Trophoblast cell (in vitro differentiated cells and primary cell): ENCODE results near the gene ACTR6.
A peak's percentile ranks its signal among the peaks of the same experiment; 100 is the strongest.

Experiments used
- DNase-seq, 2 donors: peaks; one replicate each; pipeline ENCODE4 v3.0.0-alpha.2; 2016
- H2AFZ ChIP-seq: 2 replicates; pipeline ENCODE4 v1.6.1; 2013; ENCODE audit warnings: low read length, moderate library complexity, mild to moderate bottlenecking; ENCODE audit not compliant: insufficient read depth, poor library complexity
- H2AK5ac ChIP-seq: 2 replicates; pipeline ENCODE4 v1.6.1; 2013; ENCODE audit warnings: mild to moderate bottlenecking, low read length
- H2BK120ac ChIP-seq: 2 replicates; pipeline ENCODE4 v1.6.1; 2013; ENCODE audit warnings: low read length, mild to moderate bottlenecking, moderate library complexity; ENCODE audit not compliant: insufficient read depth, poor library complexity
- H2BK12ac ChIP-seq: 2 replicates; pipeline ENCODE4 v1.6.1; 2013; ENCODE audit warnings: mild to moderate bottlenecking, low read length, moderate library complexity
- H2BK5ac ChIP-seq: 2 replicates; pipeline ENCODE4 v1.6.1; 2013; ENCODE audit warnings: low read length, low read depth, moderate library complexity, mild to moderate bottlenecking; ENCODE audit not compliant: poor library complexity
- H3K14ac ChIP-seq: 2 replicates; pipeline ENCODE4 v1.6.1; 2013; ENCODE audit warnings: mild to moderate bottlenecking, low read length
- H3K18ac ChIP-seq: 2 replicates; pipeline ENCODE4 v1.6.1; 2013; ENCODE audit warnings: mild to moderate bottlenecking, low read length
- H3K23ac ChIP-seq: 2 replicates; pipeline ENCODE4 v1.6.1; 2013; ENCODE audit warnings: low read length
- H3K27ac ChIP-seq: 2 replicates; pipeline ENCODE4 v1.5.1; 2013; ENCODE audit warnings: low read depth, mild to moderate bottlenecking, inconsistent platforms, low read length, moderate library complexity
- H3K27me3 ChIP-seq: 2 replicates; pipeline ENCODE4 v1.6.1; 2013; ENCODE audit warnings: inconsistent platforms, mild to moderate bottlenecking, low read length, moderate library complexity; ENCODE audit not compliant: insufficient read depth
- H3K36me3 ChIP-seq, 2 experiments: 1 replicate in 1 of 2; 2 replicates in 1 of 2; pipeline ENCODE4 v1.6.1; 2013; ENCODE audit warnings: low read length in 2 of 2, mild to moderate bottlenecking in 2 of 2, moderate library complexity in 1 of 2; ENCODE audit not compliant: insufficient read depth in 2 of 2, control insufficient read depth in 1 of 2
- H3K4ac ChIP-seq: 2 replicates; pipeline ENCODE4 v1.6.1; 2013; ENCODE audit warnings: low read depth, mild to moderate bottlenecking, low read length, moderate library complexity
- H3K4me1 ChIP-seq, 2 experiments: 1 replicate in 1 of 2; 2 replicates in 1 of 2; pipeline ENCODE4 v1.6.1; 2013; ENCODE audit warnings: low read length in 2 of 2, mild to moderate bottlenecking in 2 of 2, moderate library complexity in 1 of 2; ENCODE audit not compliant: insufficient read depth in 2 of 2, control insufficient read depth in 1 of 2
- H3K4me2 ChIP-seq: 2 replicates; pipeline ENCODE4 v1.6.1; 2013; ENCODE audit warnings: inconsistent platforms, mild to moderate bottlenecking, low read length, moderate library complexity
- H3K4me3 ChIP-seq: 2 replicates; pipeline ENCODE4 v1.5.1; 2013; ENCODE audit warnings: mild to moderate bottlenecking, low read depth, low read length, inconsistent platforms
- H3K79me1 ChIP-seq: one replicate; pipeline ENCODE4 v1.6.1; 2013; ENCODE audit warnings: low read length
- H3K79me2 ChIP-seq: 2 replicates; pipeline ENCODE4 v1.6.1; 2013; ENCODE audit warnings: low read length, mild to moderate bottlenecking; ENCODE audit not compliant: control insufficient read depth, insufficient read depth, poor library complexity
- H3K9ac ChIP-seq: 2 replicates; pipeline ENCODE4 v1.6.1; 2013; ENCODE audit warnings: mild to moderate bottlenecking, low read length
- H3K9me3 ChIP-seq: 2 replicates; pipeline ENCODE4 v1.6.1; 2013; ENCODE audit warnings: low read depth, mild to moderate bottlenecking, control low read depth, inconsistent platforms, low read length; ENCODE audit not compliant: insufficient read depth
- H4K12ac ChIP-seq: 2 replicates; pipeline ENCODE4 v1.6.1; 2013; ENCODE audit warnings: low read depth, mild to moderate bottlenecking, low read length, moderate library complexity
- H4K8ac ChIP-seq: 2 replicates; pipeline ENCODE4 v1.6.1; 2013; ENCODE audit warnings: low read depth, mild to moderate bottlenecking, low read length, moderate library complexity
- H4K91ac ChIP-seq: one replicate; pipeline ENCODE4 v1.6.1; 2013; ENCODE audit warnings: low read depth, mild to moderate bottlenecking, low read length, moderate library complexity
- WGBS: extraction: QIAGEN DNeasy Blood & Tissue Kit; methylation state at CpG from one replicate; pipeline ENCODE4 v1.1.7; 2013; ENCODE audit warnings: missing lambda C conversion rate; ENCODE audit not compliant: insufficient read length, insufficient coverage; ENCODE audit errors: extremely low coverage; 5-methylcytosine and 5-hydroxymethylcytosine counted together

The ACTR6 gene

GRCh38 chr12:100163416-100164152 is 37.0 kb upstream of the ACTR6 start:
- H2BK5ac ChIP-seq = no peak overlapping the region
- H2AFZ ChIP-seq = no peak overlapping the region
- no peak overlapping the region for H4K91ac ChIP-seq
- peaks cover 5% of the 10 kb centered on the region for H3K79me1 ChIP-seq
- no peak overlapping the region for H2BK120ac ChIP-seq
- peak overlapping the region; percentile 28 for H3K4me2 ChIP-seq
- H4K8ac ChIP-seq = no peak overlapping the region
- H3K4me1 ChIP-seq = peaks cover 9 to 12% of the 10 kb centered on the region in 2 experiments
- H3K9ac ChIP-seq = no peak overlapping the region
- no peak overlapping the region for H4K12ac ChIP-seq
- peaks cover 10% of the 10 kb centered on the region for H3K9me3 ChIP-seq
- no peaks in the 10 kb centered on the region for H3K27me3 ChIP-seq
- H3K4me3 ChIP-seq = no peak overlapping the region
- H3K18ac ChIP-seq = no peak overlapping the region
- no CpG with 5 or more reads among the region's 16 CpGs for WGBS
- no peaks in the 10 kb centered on the region for H3K36me3 ChIP-seq
- no peak overlapping the region for H2BK12ac ChIP-seq
- H3K4ac ChIP-seq = no peak overlapping the region
- peak; percentile 57 to 72 for DNase-seq
- no peaks in the 10 kb centered on the region for H3K79me2 ChIP-seq
- peak overlapping the region; percentile 59 for H3K27ac ChIP-seq
- no peak overlapping the region for H3K23ac ChIP-seq
- H3K14ac ChIP-seq = no peak overlapping the region
- no peak overlapping the region for H2AK5ac ChIP-seq

- peak overlapping the region; percentile 18 for H4K8ac ChIP-seq
- no peak overlapping the region for H4K91ac ChIP-seq
- H2AK5ac ChIP-seq = no peak overlapping the region
- H2BK5ac ChIP-seq = no peak overlapping the region
- no peak overlapping the region for H2AFZ ChIP-seq
- peaks cover 12 to 15% of the 10 kb centered on the region in 2 experiments for H3K4me1 ChIP-seq
- H3K23ac ChIP-seq = no peak overlapping the region
- DNase-seq = no peak
- H3K27me3 ChIP-seq = no peaks in the 10 kb centered on the region
- no peaks in the 10 kb centered on the region for H3K36me3 ChIP-seq
- peak overlapping the region; percentile 28 for H3K4me2 ChIP-seq
- no peak overlapping the region for H4K12ac ChIP-seq
- WGBS = no CpG with 5 or more reads among the region's 7 CpGs
- H3K14ac ChIP-seq = no peak overlapping the region
- H3K4ac ChIP-seq = no peak overlapping the region
- H3K9me3 ChIP-seq = peaks cover 4% of the 10 kb centered on the region
- no peak overlapping the region for H3K18ac ChIP-seq
- peak overlapping the region; percentile 10 for H3K27ac ChIP-seq
- H3K9ac ChIP-seq = no peak overlapping the region
- H3K4me3 ChIP-seq = no peak overlapping the region
- H2BK12ac ChIP-seq = peak overlapping the region; percentile 14
- H3K79me1 ChIP-seq = peaks cover 5% of the 10 kb centered on the region
- H3K79me2 ChIP-seq = no peaks in the 10 kb centered on the region
- H2BK120ac ChIP-seq = peak overlapping the region; percentile 27
Measured at GRCh38 chr12:100164153-100164704, 36.4 kb upstream of the ACTR6 start.

GRCh38 chr12:100165356-100165755 is 35.3 kb upstream of the ACTR6 start:
- no peak overlapping the region for H4K12ac ChIP-seq
- peaks cover 5% of the 10 kb centered on the region for H3K79me1 ChIP-seq
- H3K9ac ChIP-seq = no peak overlapping the region
- DNase-seq = no peak
- no peak overlapping the region for H3K14ac ChIP-seq
- H3K27me3 ChIP-seq = no peaks in the 10 kb centered on the region
- H2AFZ ChIP-seq = no peak overlapping the region
- no peak overlapping the region for H3K4ac ChIP-seq
- no peak overlapping the region for H3K18ac ChIP-seq
- H2BK5ac ChIP-seq = no peak overlapping the region
- no peak overlapping the region for H3K4me3 ChIP-seq
- no peak overlapping the region for H4K91ac ChIP-seq
- H3K23ac ChIP-seq = no peak overlapping the region
- peaks cover 15% of the 10 kb centered on the region in 2 experiments for H3K4me1 ChIP-seq
- no peak overlapping the region for H3K27ac ChIP-seq
- H4K8ac ChIP-seq = no peak overlapping the region
- no peaks in the 10 kb centered on the region for H3K79me2 ChIP-seq
- no peaks in the 10 kb centered on the region for H3K36me3 ChIP-seq
- no peak overlapping the region for H2BK12ac ChIP-seq
- H3K9me3 ChIP-seq = peaks cover 4% of the 10 kb centered on the region
- WGBS = no CpG with 5 or more reads among the region's 3 CpGs
- no peak overlapping the region for H2AK5ac ChIP-seq
- H3K4me2 ChIP-seq = no peak overlapping the region
- H2BK120ac ChIP-seq = no peak overlapping the region

GRCh38 chr12:100166232-100166631 is 34.4 kb upstream of the ACTR6 start:
- no peak overlapping the region for H3K4me2 ChIP-seq
- no CpG with 5 or more reads among the region's 10 CpGs for WGBS
- H4K91ac ChIP-seq = no peak overlapping the region
- no peak overlapping the region for H3K4me3 ChIP-seq
- no peak overlapping the region for H2BK5ac ChIP-seq
- peaks cover 4% of the 10 kb centered on the region for H3K9me3 ChIP-seq
- no peak overlapping the region for H3K18ac ChIP-seq
- no peak for DNase-seq
- no peaks in the 10 kb centered on the region for H3K79me2 ChIP-seq
- no peak overlapping the region for H3K14ac ChIP-seq
- no peaks in the 10 kb centered on the region for H3K36me3 ChIP-seq
- no peak overlapping the region for H3K23ac ChIP-seq
- no peak overlapping the region for H2BK12ac ChIP-seq
- H3K4ac ChIP-seq = no peak overlapping the region
- no peak overlapping the region for H2BK120ac ChIP-seq
- no peak overlapping the region for H4K12ac ChIP-seq
- peaks cover 15 to 16% of the 10 kb centered on the region in 2 experiments for H3K4me1 ChIP-seq
- H3K9ac ChIP-seq = no peak overlapping the region
- H2AFZ ChIP-seq = no peak overlapping the region
- H3K27me3 ChIP-seq = no peaks in the 10 kb centered on the region
- no peak overlapping the region for H2AK5ac ChIP-seq
- peaks cover 5% of the 10 kb centered on the region for H3K79me1 ChIP-seq
- H3K27ac ChIP-seq = no peak overlapping the region
- no peak overlapping the region for H4K8ac ChIP-seq
